HepG2 (cell line): ENCODE results near the gene CIAO3. TPM values are rescaled to one million over a fixed set of nuclear protein-coding genes. Genes with fewer than 3 reads are reported as not detected.
A peak's percentile ranks its signal among the peaks of the same experiment; 100 is the strongest.

Experiments used
- BORCS8-MEF2B ChIP-seq: sonication (generic); formaldehyde crosslinking; IDR thresholded peaks from 2 replicates; pipeline ENCODE4 v1.8.0; 2022; ENCODE audit warnings: mild to moderate bottlenecking, missing genetic modification reagents
- DBP ChIP-seq: sonication (generic); formaldehyde crosslinking; IDR thresholded peaks from 2 replicates; pipeline ENCODE4 v1.4.0; 2020; ENCODE audit warnings: missing genetic modification reagents; ENCODE audit errors: not compliant biosample characterization
- HINFP ChIP-seq: sonication (generic); formaldehyde crosslinking; IDR thresholded peaks from 2 replicates; pipeline ENCODE4 v1.4.0; 2020; ENCODE audit warnings: low read depth, mild to moderate bottlenecking, missing genetic modification reagents
- HOXA9 ChIP-seq: sonication (generic); formaldehyde crosslinking; IDR thresholded peaks from 2 replicates; pipeline ENCODE4 v1.8.1; 2022; ENCODE audit warnings: missing genetic modification reagents, mild to moderate bottlenecking, moderate library complexity, borderline replicate concordance
- JUN ChIP-seq: sonication (generic); formaldehyde crosslinking; IDR thresholded peaks from 2 replicates; pipeline ENCODE4 v1.4.0; 2020; ENCODE audit warnings: mild to moderate bottlenecking, missing genetic modification reagents
- MTA1 ChIP-seq: sonication (generic); formaldehyde crosslinking; IDR thresholded peaks from 2 replicates; pipeline ENCODE4 v1.4.0; 2020; ENCODE audit warnings: missing genetic modification reagents, mild to moderate bottlenecking, borderline replicate concordance
- NR2F1 ChIP-seq, 2 experiments: fragments of 450-650 bp in 1 of 2; formaldehyde crosslinking in 1 of 2; IDR thresholded peaks; 2 replicates each; pipeline versions ENCODE4 v1.5.0 to v1.6.1; 2016 to 2020; ENCODE audit warnings: mild to moderate bottlenecking in 1 of 2, missing compliant biosample characterization in 1 of 2, missing genetic modification reagents in 1 of 2, moderate library complexity in 1 of 2
- RBFOX2 ChIP-seq: fragments of 200-400 bp; formaldehyde crosslinking; IDR thresholded peaks from 2 replicates; pipeline ENCODE4 v1.6.1; 2017; ENCODE audit warnings: low read depth, mild to moderate bottlenecking, low read length
- SIN3B ChIP-seq: fragments of 150-350 bp; IDR thresholded peaks from 2 replicates; pipeline ENCODE4 v1.6.1; 2014; ENCODE audit warnings: low read length
- TCF12 ChIP-seq, 2 experiments: fragments of 450-650 bp in 1 of 2; sonication (generic) in 1 of 2; formaldehyde crosslinking in 1 of 2; IDR thresholded peaks; 2 replicates each; pipeline versions ENCODE4 v1.6.1 to v1.8.0; 2017 to 2022; ENCODE audit warnings: antibody characterized with exemption in 1 of 2, mild to moderate bottlenecking in 1 of 2, missing genetic modification reagents in 1 of 2, moderate library complexity in 1 of 2
- ZNF142 ChIP-seq: sonication (generic); formaldehyde crosslinking; IDR thresholded peaks from 2 replicates; pipeline ENCODE4 v1.4.0; 2020; ENCODE audit warnings: missing genetic modification reagents
- ZNF253 ChIP-seq: sonication (generic); formaldehyde crosslinking; IDR thresholded peaks from 2 replicates; pipeline ENCODE4 v1.8.0; 2022; ENCODE audit warnings: mild to moderate bottlenecking, missing genetic modification reagents, borderline replicate concordance
- ZNF574 ChIP-seq: sonication (generic); formaldehyde crosslinking; IDR thresholded peaks from 2 replicates; pipeline ENCODE4 v1.4.0; 2020; ENCODE audit warnings: missing genetic modification reagents
- ZNF619 ChIP-seq: sonication (generic); formaldehyde crosslinking; IDR thresholded peaks from 2 replicates; pipeline ENCODE4 v1.4.0; 2020; ENCODE audit warnings: mild to moderate bottlenecking, missing genetic modification reagents
- polyA plus RNA-seq, 8 experiments: library from polyadenylated mRNA; depleted of rRNA in 3 of 8; stranded (reverse) in 7 of 8; unstranded in 1 of 8; fragments of >200 nt; fragmentation: Illumina TruSeq in 4 of 8; extraction: Trizol in 4 of 8; gene quantifications; 2 replicates each; pipeline versions ENCODE4 v1.2.1 to v1.2.3, GENCODE V29; 2011 to 2016; ENCODE audit warnings: low read depth in 4 of 8, missing spikeins in 1 of 8, mixed read lengths in 1 of 8; ENCODE audit not compliant: insufficient read depth in 1 of 8
- total RNA-seq, 5 experiments: library from RNA; depleted of rRNA; stranded (reverse); fragments of >200 nt; fragmentation: Illumina TruSeq; extraction: Trizol; gene quantifications; 2 replicates each; pipeline ENCODE4 v1.2.3, GENCODE V29; 2016; ENCODE audit warnings: low read depth in 1 of 5

CIAO3 gene
- total and polyA plus RNA-seq, 2 of the 13 experiments (the other 11 are each of a cell fraction or from before 2014, with no cell fraction given) = 21.7 to 25.0 TPM

GRCh38 chr16:695355-696089, 45.3 kb downstream of the CIAO3 start (continued):
- TF ChIP-seq BORCS8-MEF2B = peak; percentile 64; the same call in 1 of the 2 replicates
- TF ChIP-seq NR2F1 (CRISPR knock-in tag; IDR thresholded peaks at IDR 0.05) = no peak
- TF ChIP-seq ZNF253 (CRISPR knock-in tag) = peak; percentile 92; the same call in 1 of the 2 replicates
- 0 out of 2 replicates have a peak, but pooled peaks have one; percentile 36 for TF ChIP-seq JUN (CRISPR knock-in tag)
- peak; percentile 92 for TF ChIP-seq ZNF142
- TF ChIP-seq SIN3B = no peak
- TF ChIP-seq TCF12 (IDR thresholded peaks at IDR 0.05) = no peak
- 0 out of 2 replicates have a peak, but pooled peaks have one; percentile 41 for TF ChIP-seq TCF12 (CRISPR knock-in tag; IDR thresholded peaks at IDR 0.05)
- TF ChIP-seq HINFP (CRISPR knock-in tag) = peak; percentile 42; the same call in 1 of the 2 replicates
- peak; percentile 63; the same call in 1 of the 2 replicates for TF ChIP-seq RBFOX2
- TF ChIP-seq MTA1 (CRISPR knock-in tag) = peak; percentile 32; the same call in 1 of the 2 replicates
- peak; percentile 62; the same call in 1 of the 2 replicates for TF ChIP-seq ZNF574 (CRISPR knock-in tag)
- peak; percentile 60 for TF ChIP-seq HOXA9 (CRISPR knock-in tag)
- peak; percentile 54 for TF ChIP-seq DBP (CRISPR knock-in tag)
- TF ChIP-seq ZNF619 (CRISPR knock-in tag) = 0 out of 2 replicates have a peak, but pooled peaks have one; percentile 60
